Hepatocyte (in vitro differentiated cells): ENCODE measurements around the gene NMNAT3. TPM values are rescaled to one million over a fixed set of nuclear protein-coding genes. Genes with fewer than 3 reads are reported as not detected.

Experiments
- DNase-seq: peaks from one replicate; pipeline ENCODE4 v3.0.0-alpha.2; 2016; ENCODE audit warnings: low spot score
- H2AFZ ChIP-seq: fragments of 200-600 bp; sonication (generic); 2 replicates; pipeline ENCODE4 v1.6.0; 2016; ENCODE audit warnings: antibody characterized with exemption, mild to moderate bottlenecking
- H3K27ac ChIP-seq: fragments of 200-600 bp; sonication (generic); 2 replicates; pipeline ENCODE4 v1.5.1; 2016; ENCODE audit warnings: mild to moderate bottlenecking
- H3K27me3 ChIP-seq: fragments of 200-600 bp; sonication (generic); 2 replicates; pipeline ENCODE4 v1.6.1; 2016
- H3K36me3 ChIP-seq: fragments of 200-600 bp; sonication (generic); replicated peaks from 2 replicates; pipeline ENCODE4 v1.5.1; 2016; ENCODE audit warnings: low read depth; ENCODE audit not compliant: insufficient read depth
- H3K4me1 ChIP-seq: fragments of 200-600 bp; sonication (generic); 2 replicates; pipeline ENCODE4 v1.5.1; 2016; ENCODE audit warnings: mild to moderate bottlenecking, moderate library complexity; ENCODE audit not compliant: insufficient read depth
- H3K4me2 ChIP-seq: fragments of 200-600 bp; sonication (generic); 2 replicates; pipeline ENCODE4 v1.6.0; 2016
- H3K4me3 ChIP-seq: fragments of 200-600 bp; sonication (generic); 2 replicates; pipeline ENCODE4 v1.5.1; 2016; ENCODE audit warnings: mild to moderate bottlenecking
- H3K79me2 ChIP-seq: fragments of 200-600 bp; sonication (generic); 2 replicates; pipeline ENCODE4 v1.6.0; 2017; ENCODE audit warnings: mild to moderate bottlenecking
- H3K9me2 ChIP-seq: fragments of 200-600 bp; sonication (generic); replicated peaks from 2 replicates; pipeline ENCODE4 v1.6.0; 2017; ENCODE audit warnings: mild to moderate bottlenecking; ENCODE audit not compliant: insufficient read depth
- H3K9me3 ChIP-seq: fragments of 200-600 bp; sonication (generic); 2 replicates; pipeline ENCODE4 v1.5.1; 2016; ENCODE audit warnings: low read depth, mild to moderate bottlenecking
- H4K20me1 ChIP-seq: fragments of 200-600 bp; sonication (generic); 2 replicates; pipeline ENCODE4 v1.6.0; 2016; ENCODE audit warnings: mild to moderate bottlenecking; ENCODE audit not compliant: insufficient read depth, poor library complexity, severe bottlenecking
- EZH2 ChIP-seq: fragments of 200-600 bp; sonication (generic); IDR thresholded peaks from 2 replicates; pipeline ENCODE4 v1.6.1; 2016; ENCODE audit warnings: antibody characterized with exemption, mild to moderate bottlenecking, borderline replicate concordance
- EZH2phosphoT487 ChIP-seq: fragments of 200-600 bp; sonication (generic); IDR thresholded peaks from one replicate; pipeline ENCODE4 v1.6.1; 2018; ENCODE audit warnings: antibody characterized with exemption, mild to moderate bottlenecking, low read depth, moderate library complexity; ENCODE audit not compliant: unreplicated experiment, severe bottlenecking
- WGBS: methylation state at CpG from one replicate; pipeline ENCODE4 v1.1.6; 2016; ENCODE audit warnings: low lambda C conversion rate; ENCODE audit errors: missing lambda C conversion rate; 5-methylcytosine and 5-hydroxymethylcytosine counted together
- polyA plus RNA-seq: library from polyadenylated mRNA; unstranded; fragments of >200 nt; fragmentation: Nextera tagmentation; extraction: Ambion mirVana; gene quantifications from 2 replicates; pipeline ENCODE4 v1.2.1, GENCODE V29; 2016
- total RNA-seq: library from RNA; depleted of rRNA; stranded (reverse); fragments of >200 nt; gene quantifications from 2 replicates; pipeline ENCODE4 v1.2.3, GENCODE V29; 2014
- TF ChIP-seq, protein P1 (sequence below): fragments of 200-600 bp; sonication (generic); IDR thresholded peaks from 2 replicates; pipeline ENCODE4 v1.5.1; 2016; ENCODE audit warnings: antibody characterized with exemption, mild to moderate bottlenecking; ENCODE audit not compliant: poor library complexity

The NMNAT3 gene
- total and polyA plus RNA-seq, 2 experiments from 2014 or later = 4.7 to 8.3 TPM

DNA sequence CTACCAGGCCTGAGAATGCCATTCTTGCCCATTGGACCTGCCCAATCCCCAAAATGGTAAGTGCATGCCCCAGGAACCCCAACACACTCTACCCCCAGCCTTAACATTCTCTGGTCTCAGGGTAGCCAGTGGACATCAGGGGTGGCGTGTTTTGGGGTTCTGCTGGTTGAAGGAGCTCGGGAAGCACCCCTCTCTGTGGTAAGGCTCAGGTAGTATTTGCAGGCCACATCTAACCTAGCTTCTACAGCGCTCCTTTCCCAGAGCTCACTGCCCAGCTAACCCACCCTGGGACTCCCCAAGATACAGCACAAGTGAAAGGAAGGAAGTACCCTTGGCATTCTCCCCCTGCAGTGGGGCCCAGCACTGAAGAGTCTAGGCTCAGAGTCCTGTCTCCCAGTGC lies 19.8 kb downstream of the NMNAT3 start:
- H3K9me3 ChIP-seq = no peaks in the 10 kb centered on the region
- no peak overlapping the region for H3K27ac ChIP-seq
- no peaks in the 10 kb centered on the region for H4K20me1 ChIP-seq
- no peaks in the 10 kb centered on the region for H3K27me3 ChIP-seq
- H3K79me2 ChIP-seq = no peaks in the 10 kb centered on the region
- H3K4me3 ChIP-seq = no peak overlapping the region
- H3K4me1 ChIP-seq = peaks cover 31% of the 10 kb centered on the region
- H2AFZ ChIP-seq = no peak overlapping the region
- no peaks in the 10 kb centered on the region for H3K36me3 ChIP-seq
- DNase-seq = no peak
- TF ChIP-seq EZH2 = no peak
- TF ChIP-seq, protein P1, sequence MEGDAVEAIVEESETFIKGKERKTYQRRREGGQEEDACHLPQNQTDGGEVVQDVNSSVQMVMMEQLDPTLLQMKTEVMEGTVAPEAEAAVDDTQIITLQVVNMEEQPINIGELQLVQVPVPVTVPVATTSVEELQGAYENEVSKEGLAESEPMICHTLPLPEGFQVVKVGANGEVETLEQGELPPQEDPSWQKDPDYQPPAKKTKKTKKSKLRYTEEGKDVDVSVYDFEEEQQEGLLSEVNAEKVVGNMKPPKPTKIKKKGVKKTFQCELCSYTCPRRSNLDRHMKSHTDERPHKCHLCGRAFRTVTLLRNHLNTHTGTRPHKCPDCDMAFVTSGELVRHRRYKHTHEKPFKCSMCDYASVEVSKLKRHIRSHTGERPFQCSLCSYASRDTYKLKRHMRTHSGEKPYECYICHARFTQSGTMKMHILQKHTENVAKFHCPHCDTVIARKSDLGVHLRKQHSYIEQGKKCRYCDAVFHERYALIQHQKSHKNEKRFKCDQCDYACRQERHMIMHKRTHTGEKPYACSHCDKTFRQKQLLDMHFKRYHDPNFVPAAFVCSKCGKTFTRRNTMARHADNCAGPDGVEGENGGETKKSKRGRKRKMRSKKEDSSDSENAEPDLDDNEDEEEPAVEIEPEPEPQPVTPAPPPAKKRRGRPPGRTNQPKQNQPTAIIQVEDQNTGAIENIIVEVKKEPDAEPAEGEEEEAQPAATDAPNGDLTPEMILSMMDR = no peak
- TF ChIP-seq EZH2phosphoT487 = no peak
- 90% methylated on average over 3 of the region's 3 CpGs for WGBS
- no peak overlapping the region for H3K4me2 ChIP-seq
- H3K9me2 ChIP-seq = no peaks in the 10 kb centered on the region

DNA sequence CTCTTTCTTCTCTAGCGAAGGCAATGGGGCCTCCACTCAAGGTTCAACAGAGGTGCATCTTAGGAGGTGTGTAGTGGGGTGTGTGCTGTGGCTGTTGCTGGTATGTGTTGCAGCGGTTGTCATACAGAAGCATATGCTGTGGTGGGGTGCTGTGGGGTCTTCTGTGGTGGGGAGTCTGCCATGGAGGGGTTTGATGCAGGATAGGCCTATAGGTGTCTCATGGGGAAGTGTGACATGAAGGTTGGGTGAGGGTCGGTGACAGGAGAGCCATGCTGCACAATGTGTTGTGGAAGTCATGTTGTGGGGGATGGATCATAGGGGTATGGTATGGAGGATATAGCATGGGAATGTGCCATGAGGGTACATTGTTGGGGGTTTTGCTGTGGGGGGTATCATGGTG lies 20.3 kb downstream of the NMNAT3 start:
- no peak for DNase-seq
- no peaks in the 10 kb centered on the region for H3K27me3 ChIP-seq
- no peaks in the 10 kb centered on the region for H4K20me1 ChIP-seq
- no peaks in the 10 kb centered on the region for H3K79me2 ChIP-seq
- no peaks in the 10 kb centered on the region for H3K36me3 ChIP-seq
- no peak overlapping the region for H3K27ac ChIP-seq
- peaks cover 31% of the 10 kb centered on the region for H3K4me1 ChIP-seq
- no peaks in the 10 kb centered on the region for H3K9me2 ChIP-seq
- H3K9me3 ChIP-seq = no peaks in the 10 kb centered on the region
- no peak overlapping the region for H2AFZ ChIP-seq
- 98% methylated on average over 3 of the region's 3 CpGs for WGBS
- TF ChIP-seq EZH2phosphoT487 = no peak
- no peak for TF ChIP-seq EZH2
- TF ChIP-seq, protein P1 = no peak
- no peak overlapping the region for H3K4me2 ChIP-seq
- H3K4me3 ChIP-seq = no peak overlapping the region

DNA sequence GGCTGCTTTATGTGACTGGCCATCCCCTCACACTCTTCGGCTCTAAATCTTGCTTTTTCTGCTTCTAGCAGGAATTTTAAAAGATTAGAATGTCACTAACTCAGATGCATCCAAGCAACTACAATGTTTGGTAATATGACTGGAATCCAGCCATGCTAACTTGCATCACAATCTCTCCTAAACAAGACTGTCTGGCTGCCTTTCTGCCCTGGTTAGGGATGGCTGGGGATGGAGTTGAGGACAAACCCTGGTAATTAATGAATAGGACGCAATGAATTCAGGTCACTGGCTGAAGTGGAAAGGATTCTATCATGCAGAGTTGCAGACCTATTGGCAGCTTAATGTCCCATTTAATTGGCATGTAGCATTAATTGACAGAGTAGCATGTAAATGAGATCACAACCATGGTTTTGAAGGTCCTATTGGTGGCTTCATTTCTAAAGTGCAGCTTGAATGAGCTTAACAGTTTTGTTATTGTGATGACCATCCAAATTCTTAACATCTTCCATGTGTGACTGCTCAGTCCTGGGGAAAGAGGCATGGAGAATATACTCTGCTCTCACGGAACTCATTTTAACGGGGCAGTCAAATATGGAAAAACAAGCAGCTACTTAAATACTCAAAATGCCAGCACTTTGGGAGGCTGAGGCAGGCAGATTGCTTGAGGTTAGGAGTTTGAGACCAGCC lies 21.7 kb downstream of the NMNAT3 start:
- Histone ChIP-seq H3K27ac (peak overlapping the region; percentile 86), H3K79me2 (no peaks in the 10 kb centered on the region), H3K4me1 (peaks cover 31% of the 10 kb centered on the region), H3K4me2 (no peak overlapping the region), H3K4me3 (no peak overlapping the region), H3K9me2 (no peaks in the 10 kb centered on the region), H2AFZ (no peak overlapping the region), H3K36me3 (no peaks in the 10 kb centered on the region), H3K27me3 (no peaks in the 10 kb centered on the region), H3K9me3 (no peaks in the 10 kb centered on the region), H4K20me1 (no peaks in the 10 kb centered on the region)
- peak; percentile 22 for DNase-seq
- TF ChIP-seq, protein P1 = no peak
- TF ChIP-seq EZH2phosphoT487 (no peak), EZH2 (no peak)
- WGBS = 60% methylated on average over 4 of the region's 4 CpGs
